Coronary artery (tissue), 2 donors: ENCODE data around the gene PDE6G.

Experiments
- DNase-seq: peaks from one replicate; pipeline ENCODE4 v3.0.0-alpha.2; 2017; ENCODE audit warnings: low spot score
- H3K27ac ChIP-seq, 2 donors: fragments of 200-600 bp; sonication (generic); one replicate each; pipeline ENCODE4 v1.5.1; 2016 to 2019
- H3K4me3 ChIP-seq: fragments of 200-600 bp; sonication (generic); 2 replicates; pipeline ENCODE4 v1.5.1; 2016; ENCODE audit warnings: mild to moderate bottlenecking, moderate library complexity
- CTCF ChIP-seq: fragments of 200-600 bp; sonication (generic); IDR thresholded peaks from one replicate; pipeline ENCODE4 v1.5.1; 2019; ENCODE audit warnings: antibody characterized with exemption

The PDE6G gene

GRCh38 chr17:81686614-81687013, 30.3 kb upstream of the PDE6G start:
- no peak overlapping the region for H3K4me3 ChIP-seq
- DNase-seq = no peak
- H3K27ac ChIP-seq = no peak overlapping the region
- TF ChIP-seq CTCF = no peak

- peak overlapping the region; percentile 98 for H3K4me3 ChIP-seq
- no peak for DNase-seq
- TF ChIP-seq CTCF = no peak
- H3K27ac ChIP-seq = no peak overlapping the region
Observed at GRCh38 chr17:81685108-81685507, 28.8 kb upstream of the PDE6G start.

GRCh38 chr17:81684442-81684911, 28.1 kb upstream of the PDE6G start:
- H3K4me3 ChIP-seq = peak overlapping the region; percentile 98
- TF ChIP-seq CTCF = no peak
- DNase-seq = no peak
- peak overlapping the region; percentile 83 to 92 for H3K27ac ChIP-seq

- peak within 1 kb of the TSS; percentile 98 for H3K4me3 ChIP-seq
- peak; percentile 98 for DNase-seq
- H3K27ac ChIP-seq = peak within 1 kb of the TSS; percentile 83 to 92
- no peak for TF ChIP-seq CTCF
Observed at GRCh38 chr17:81683584-81684441, 27.5 kb upstream of the PDE6G start, which contains the start of the genes ARL16 and HGS. ARL16 (minus strand) TSS chr17:81683797; CDS start chr17:81683753, 44 bp downstream. HGS (plus strand) TSS chr17:81684011; CDS start chr17:81684067, 56 bp downstream.

GRCh38 chr17:81683208-81683583, 26.9 kb upstream of the PDE6G start:
- H3K27ac ChIP-seq = peak overlapping the region; percentile 83 to 92
- peak overlapping the region; percentile 98 for H3K4me3 ChIP-seq
- DNase-seq = no peak
- TF ChIP-seq CTCF = no peak

- no peak for TF ChIP-seq CTCF
- Histone ChIP-seq H3K27ac (peak overlapping the region in 1 of 2 donors; percentile 92), H3K4me3 (peak overlapping the region; percentile 98)
- no peak for DNase-seq
Observed at GRCh38 chr17:81682565-81683207, 26.3 kb upstream of the PDE6G start.
